Measurements from ENCODE around the gene DNASE1L2. TPM values are rescaled to one million over a fixed set of nuclear protein-coding genes. Genes with fewer than 3 reads are reported as not detected.

Gene DNASE1L2
- total RNA-seq, 4 donors from 2014 or later: 17.0 to 72.6 (median 42.8) TPM

- no peak within 1 kb of the TSS for H3K4me3 ChIP-seq
- peak within 1 kb of the TSS; percentile 44 for H3K27ac ChIP-seq
- H3K27me3 ChIP-seq: no peaks in the 10 kb centered on the region
- H3K4me1 ChIP-seq: peaks cover 46% of the 10 kb centered on the region
- 70% methylated on average over 2 of the region's 24 CpGs for WGBS
- no peak for DNase-seq (ENCODE audit: low spot score in 2 of 2)
- no peaks in the 10 kb centered on the region for H3K9me3 ChIP-seq
- no peak for TF ChIP-seq POLR2AphosphoS5 (IDR thresholded peaks at IDR 0.05)
- TF ChIP-seq CTCF (IDR thresholded peaks at IDR 0.05): no peak
- TF ChIP-seq POLR2A (IDR thresholded peaks at IDR 0.05): no peak
- TF ChIP-seq EP300 (IDR thresholded peaks at IDR 0.05): no peak
- H3K36me3 ChIP-seq: peaks cover 34% of the 10 kb centered on the region
These were observed 25.6 kb upstream of the DNASE1L2 start, which contains the start of gene BRICD5 for GRCh38 chr16:2210386-2211365. Gene BRICD5, minus strand, starts transcription at chr16:2210863. Its CDS starts 30 bp downstream, at chr16:2210833.

- DNase-seq (ENCODE audit: low spot score in 2 of 2): no peak
- Histone ChIP-seq H3K9me3 (no peaks in the 10 kb centered on the region), H3K4me3 (no peak overlapping the region), H3K36me3 (peaks cover 33% of the 10 kb centered on the region), H3K4me1 (peaks cover 36% of the 10 kb centered on the region), H3K27me3 (no peaks in the 10 kb centered on the region), H3K27ac (peak overlapping the region; percentile 44)
- 52% methylated on average over 6 of the region's 11 CpGs for WGBS
- TF ChIP-seq CTCF (IDR thresholded peaks at IDR 0.05) (no peak), POLR2AphosphoS5 (IDR thresholded peaks at IDR 0.05) (no peak), POLR2A (IDR thresholded peaks at IDR 0.05) (no peak), EP300 (IDR thresholded peaks at IDR 0.05) (no peak)
These were observed 24.3 kb upstream of the DNASE1L2 start for GRCh38 chr16:2211923-2212347.

- no peaks in the 10 kb centered on the region for H3K9me3 ChIP-seq
- no peak for TF ChIP-seq EP300 (IDR thresholded peaks at IDR 0.05)
- peak overlapping the region; percentile 44 for H3K27ac ChIP-seq
- H3K27me3 ChIP-seq: no peaks in the 10 kb centered on the region
- H3K36me3 ChIP-seq: peaks cover 26% of the 10 kb centered on the region
- WGBS: 39% methylated on average over 12 of the region's 19 CpGs
- no peak for DNase-seq (ENCODE audit: low spot score in 2 of 2)
- peak overlapping the region; percentile 90 for H3K4me3 ChIP-seq
- peaks cover 36% of the 10 kb centered on the region for H3K4me1 ChIP-seq
These were observed 23.6 kb upstream of the DNASE1L2 start for GRCh38 chr16:2212362-2213324.

- peak overlapping the region; percentile 82 for H3K27ac ChIP-seq
- no peaks in the 10 kb centered on the region for H3K27me3 ChIP-seq
- DNase-seq (ENCODE audit: low spot score in 2 of 2): no peak
- peak overlapping the region; percentile 90 for H3K4me3 ChIP-seq
- peaks cover 12% of the 10 kb centered on the region for H3K36me3 ChIP-seq
- no peaks in the 10 kb centered on the region for H3K9me3 ChIP-seq
- WGBS: 4% methylated on average over 10 of the region's 98 CpGs
- peak in 1 of 2 donors; percentile 32 for TF ChIP-seq POLR2A (IDR thresholded peaks at IDR 0.05)
- TF ChIP-seq CTCF (IDR thresholded peaks at IDR 0.05): no peak
- TF ChIP-seq EP300 (IDR thresholded peaks at IDR 0.05): no peak
- peaks cover 36% of the 10 kb centered on the region for H3K4me1 ChIP-seq
These were observed 22.2 kb upstream of the DNASE1L2 start for GRCh38 chr16:2213817-2214718.

GRCh38 chr16:2214719-2214968, 21.6 kb upstream of the DNASE1L2 start, which contains the start of gene PGP:
Gene PGP, minus strand, starts transcription at chr16:2214840. Its CDS starts 63 bp downstream, at chr16:2214777.
- peaks cover 6% of the 10 kb centered on the region for H3K36me3 ChIP-seq
- H3K27me3 ChIP-seq: no peaks in the 10 kb centered on the region
- H3K4me1 ChIP-seq: peaks cover 36% of the 10 kb centered on the region
- no peak for DNase-seq (ENCODE audit: low spot score in 2 of 2)
- peak within 1 kb of the TSS; percentile 90 for H3K4me3 ChIP-seq
- peak in 1 of 2 donors; percentile 10 for TF ChIP-seq POLR2A (IDR thresholded peaks at IDR 0.05)
- TF ChIP-seq CTCF (IDR thresholded peaks at IDR 0.05): no peak
- H3K27ac ChIP-seq: peak within 1 kb of the TSS; percentile 84
- WGBS: no CpG with 5 or more reads among the region's 48 CpGs
- H3K9me3 ChIP-seq: no peaks in the 10 kb centered on the region

All from suprapubic skin (tissue), 4 donors.